K562 (cell line): ENCODE data around the gene TFPT.

Experiments used
- EGR1 ChIP-seq: fragments of 450-650 bp; conservative IDR thresholded peaks from 2 replicates; pipeline ENCODE4 v1.6.1; 2017; ENCODE audit warnings: mild to moderate bottlenecking
- PRDM10 ChIP-seq: fragments of 450-650 bp; IDR thresholded peaks from 2 replicates; pipeline ENCODE4 v1.6.1; 2018; ENCODE audit not compliant: partially characterized antibody
- SREBF2 ChIP-seq: sonication (generic); formaldehyde crosslinking; IDR thresholded peaks from 2 replicates; pipeline ENCODE4 v1.4.0; 2020; ENCODE audit warnings: mild to moderate bottlenecking, missing genetic modification reagents
- ZNF274 ChIP-seq: IDR thresholded peaks from 2 replicates; pipeline ENCODE4 v1.6.1; 2011; ENCODE audit warnings: low read depth, mild to moderate bottlenecking, low read length, moderate library complexity, borderline replicate concordance
- ZNF512 ChIP-seq: IDR thresholded peaks from 2 replicates; pipeline ENCODE4 v1.6.1; 2016; ENCODE audit warnings: missing genetic modification characterization, missing compliant biosample characterization
- ZNF707 ChIP-seq: fragments of 250-450 bp; sonication (Bioruptor Pico); conservative IDR thresholded peaks from 2 replicates; pipeline ENCODE4 v1.8.0; 2022; ENCODE audit warnings: inconsistent platforms, mild to moderate bottlenecking, moderate library complexity
- TF ChIP-seq, protein P1 (sequence below): sonication (generic); formaldehyde crosslinking; IDR thresholded peaks from 2 replicates; pipeline ENCODE4 v1.8.1; 2023; ENCODE audit warnings: mild to moderate bottlenecking, missing genetic modification reagents
- TF ChIP-seq, protein P2 (sequence below), 3 experiments: IDR thresholded peaks in 2 of 3; conservative IDR thresholded peaks in 1 of 3; 2 replicates each; pipeline ENCODE4 v1.5.1; 2011 to 2012; ENCODE audit warnings: low read length in 3 of 3, mild to moderate bottlenecking in 3 of 3, control low read depth in 2 of 3, improper control_type of control experiment in 1 of 3, inconsistent platforms in 1 of 3, low read depth in 1 of 3, mixed read lengths in 1 of 3, moderate library complexity in 1 of 3; ENCODE audit not compliant: insufficient read depth in 2 of 3

GRCh38 chr19:54062643-54063042 lies 52.8 kb downstream of the TFPT start:
- TF ChIP-seq ZNF274 (no peak), PRDM10 (no peak), SREBF2 (CRISPR knock-in tag) (no peak), ZNF512 (no peak), ZNF707 (no peak), EGR1 (no peak)
- TF ChIP-seq, protein P1, sequence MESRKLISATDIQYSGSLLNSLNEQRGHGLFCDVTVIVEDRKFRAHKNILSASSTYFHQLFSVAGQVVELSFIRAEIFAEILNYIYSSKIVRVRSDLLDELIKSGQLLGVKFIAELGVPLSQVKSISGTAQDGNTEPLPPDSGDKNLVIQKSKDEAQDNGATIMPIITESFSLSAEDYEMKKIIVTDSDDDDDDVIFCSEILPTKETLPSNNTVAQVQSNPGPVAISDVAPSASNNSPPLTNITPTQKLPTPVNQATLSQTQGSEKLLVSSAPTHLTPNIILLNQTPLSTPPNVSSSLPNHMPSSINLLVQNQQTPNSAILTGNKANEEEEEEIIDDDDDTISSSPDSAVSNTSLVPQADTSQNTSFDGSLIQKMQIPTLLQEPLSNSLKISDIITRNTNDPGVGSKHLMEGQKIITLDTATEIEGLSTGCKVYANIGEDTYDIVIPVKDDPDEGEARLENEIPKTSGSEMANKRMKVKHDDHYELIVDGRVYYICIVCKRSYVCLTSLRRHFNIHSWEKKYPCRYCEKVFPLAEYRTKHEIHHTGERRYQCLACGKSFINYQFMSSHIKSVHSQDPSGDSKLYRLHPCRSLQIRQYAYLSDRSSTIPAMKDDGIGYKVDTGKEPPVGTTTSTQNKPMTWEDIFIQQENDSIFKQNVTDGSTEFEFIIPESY (CRISPR knock-in tag): no peak
- TF ChIP-seq, protein P2, sequence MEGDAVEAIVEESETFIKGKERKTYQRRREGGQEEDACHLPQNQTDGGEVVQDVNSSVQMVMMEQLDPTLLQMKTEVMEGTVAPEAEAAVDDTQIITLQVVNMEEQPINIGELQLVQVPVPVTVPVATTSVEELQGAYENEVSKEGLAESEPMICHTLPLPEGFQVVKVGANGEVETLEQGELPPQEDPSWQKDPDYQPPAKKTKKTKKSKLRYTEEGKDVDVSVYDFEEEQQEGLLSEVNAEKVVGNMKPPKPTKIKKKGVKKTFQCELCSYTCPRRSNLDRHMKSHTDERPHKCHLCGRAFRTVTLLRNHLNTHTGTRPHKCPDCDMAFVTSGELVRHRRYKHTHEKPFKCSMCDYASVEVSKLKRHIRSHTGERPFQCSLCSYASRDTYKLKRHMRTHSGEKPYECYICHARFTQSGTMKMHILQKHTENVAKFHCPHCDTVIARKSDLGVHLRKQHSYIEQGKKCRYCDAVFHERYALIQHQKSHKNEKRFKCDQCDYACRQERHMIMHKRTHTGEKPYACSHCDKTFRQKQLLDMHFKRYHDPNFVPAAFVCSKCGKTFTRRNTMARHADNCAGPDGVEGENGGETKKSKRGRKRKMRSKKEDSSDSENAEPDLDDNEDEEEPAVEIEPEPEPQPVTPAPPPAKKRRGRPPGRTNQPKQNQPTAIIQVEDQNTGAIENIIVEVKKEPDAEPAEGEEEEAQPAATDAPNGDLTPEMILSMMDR (IDR thresholded peaks at IDR 0.05 in 2 of 3, conservative IDR thresholded peaks at IDR 0.05 in 1 of 3; ENCODE audit: insufficient read depth in 2 of 3, low read depth in 1 of 3, low read length in 3 of 3): no peak
